Chondrocyte (in vitro differentiated cells): ENCODE results near the gene MXRA8. TPM values are rescaled to one million over a fixed set of nuclear protein-coding genes. Genes with fewer than 3 reads are reported as not detected.

ENCODE experiments used
- DNase-seq: peaks from one replicate; pipeline ENCODE4 v3.0.0; 2021; ENCODE audit warnings: mixed read lengths, low spot score
- H3K27ac Mint-ChIP-seq: one replicate; pipeline ENCODE4 v1.8.0; 2021; ENCODE audit warnings: mild to moderate bottlenecking, moderate library complexity, mixed read lengths; ENCODE audit not compliant: unreplicated experiment
- H3K27me3 Mint-ChIP-seq: 2 replicates; pipeline ENCODE4 v1.8.0; 2021; ENCODE audit warnings: low read depth, mixed read lengths
- H3K36me3 Mint-ChIP-seq: 2 replicates; pipeline ENCODE4 v1.8.0; 2021; ENCODE audit warnings: low read depth, mixed read lengths
- H3K4me1 Mint-ChIP-seq: 2 replicates; pipeline ENCODE4 v1.8.0; 2021; ENCODE audit warnings: low read depth, mild to moderate bottlenecking, mixed read lengths
- H3K4me3 Mint-ChIP-seq: one replicate; pipeline ENCODE4 v1.8.0; 2021; ENCODE audit warnings: mild to moderate bottlenecking, moderate library complexity, mixed read lengths; ENCODE audit not compliant: unreplicated experiment
- H3K9me3 Mint-ChIP-seq: 2 replicates; pipeline ENCODE4 v1.8.0; 2021; ENCODE audit warnings: low read depth, mixed read lengths
- total RNA-seq: library from RNA; stranded (reverse); gene quantifications from 3 replicates; pipeline ENCODE4 v1.2.1, GENCODE V29; 2021
- TF ChIP-seq, protein P1 (sequence below): fragments of 200-600 bp; sonication (generic); IDR thresholded peaks from 2 replicates; pipeline ENCODE4 v1.5.0; 2021; ENCODE audit warnings: antibody characterized with exemption, mild to moderate bottlenecking, moderate library complexity

Gene MXRA8
- total RNA-seq, 1 donor from 2014 or later, result 158 TPM

DNA sequence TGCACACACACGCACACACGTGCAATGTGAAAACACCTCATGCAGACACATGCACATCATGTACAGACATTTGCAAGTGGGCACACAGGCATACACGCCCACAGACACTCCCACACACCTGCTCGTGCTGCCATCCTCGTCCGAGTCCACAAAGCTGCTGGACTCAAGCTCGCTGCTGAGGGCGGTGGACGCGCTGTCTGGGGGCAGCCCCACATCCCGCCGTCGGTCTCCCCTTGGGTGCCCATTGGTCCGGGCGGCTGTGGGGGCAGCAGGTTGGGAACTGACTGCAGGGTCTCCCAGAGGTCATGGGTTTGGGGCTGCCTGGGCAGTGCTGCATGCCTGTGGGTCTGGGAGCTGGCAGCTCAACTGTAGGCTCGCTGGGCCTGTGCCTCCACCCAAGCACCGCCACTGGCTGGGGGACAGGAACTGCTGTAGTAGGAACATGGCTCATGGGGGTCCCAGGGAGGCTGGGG, 16.8 kb downstream of the MXRA8 start:
- DNase-seq, result no peak
- no peak overlapping the region for H3K4me3 Mint-ChIP-seq
- H3K36me3 Mint-ChIP-seq, result peaks cover 3% of the 10 kb centered on the region
- peaks cover 12% of the 10 kb centered on the region for H3K4me1 Mint-ChIP-seq
- TF ChIP-seq, protein P1, sequence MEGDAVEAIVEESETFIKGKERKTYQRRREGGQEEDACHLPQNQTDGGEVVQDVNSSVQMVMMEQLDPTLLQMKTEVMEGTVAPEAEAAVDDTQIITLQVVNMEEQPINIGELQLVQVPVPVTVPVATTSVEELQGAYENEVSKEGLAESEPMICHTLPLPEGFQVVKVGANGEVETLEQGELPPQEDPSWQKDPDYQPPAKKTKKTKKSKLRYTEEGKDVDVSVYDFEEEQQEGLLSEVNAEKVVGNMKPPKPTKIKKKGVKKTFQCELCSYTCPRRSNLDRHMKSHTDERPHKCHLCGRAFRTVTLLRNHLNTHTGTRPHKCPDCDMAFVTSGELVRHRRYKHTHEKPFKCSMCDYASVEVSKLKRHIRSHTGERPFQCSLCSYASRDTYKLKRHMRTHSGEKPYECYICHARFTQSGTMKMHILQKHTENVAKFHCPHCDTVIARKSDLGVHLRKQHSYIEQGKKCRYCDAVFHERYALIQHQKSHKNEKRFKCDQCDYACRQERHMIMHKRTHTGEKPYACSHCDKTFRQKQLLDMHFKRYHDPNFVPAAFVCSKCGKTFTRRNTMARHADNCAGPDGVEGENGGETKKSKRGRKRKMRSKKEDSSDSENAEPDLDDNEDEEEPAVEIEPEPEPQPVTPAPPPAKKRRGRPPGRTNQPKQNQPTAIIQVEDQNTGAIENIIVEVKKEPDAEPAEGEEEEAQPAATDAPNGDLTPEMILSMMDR, result no peak
- H3K9me3 Mint-ChIP-seq, result no peaks in the 10 kb centered on the region
- no peak overlapping the region for H3K27ac Mint-ChIP-seq
- H3K27me3 Mint-ChIP-seq, result no peaks in the 10 kb centered on the region

DNA sequence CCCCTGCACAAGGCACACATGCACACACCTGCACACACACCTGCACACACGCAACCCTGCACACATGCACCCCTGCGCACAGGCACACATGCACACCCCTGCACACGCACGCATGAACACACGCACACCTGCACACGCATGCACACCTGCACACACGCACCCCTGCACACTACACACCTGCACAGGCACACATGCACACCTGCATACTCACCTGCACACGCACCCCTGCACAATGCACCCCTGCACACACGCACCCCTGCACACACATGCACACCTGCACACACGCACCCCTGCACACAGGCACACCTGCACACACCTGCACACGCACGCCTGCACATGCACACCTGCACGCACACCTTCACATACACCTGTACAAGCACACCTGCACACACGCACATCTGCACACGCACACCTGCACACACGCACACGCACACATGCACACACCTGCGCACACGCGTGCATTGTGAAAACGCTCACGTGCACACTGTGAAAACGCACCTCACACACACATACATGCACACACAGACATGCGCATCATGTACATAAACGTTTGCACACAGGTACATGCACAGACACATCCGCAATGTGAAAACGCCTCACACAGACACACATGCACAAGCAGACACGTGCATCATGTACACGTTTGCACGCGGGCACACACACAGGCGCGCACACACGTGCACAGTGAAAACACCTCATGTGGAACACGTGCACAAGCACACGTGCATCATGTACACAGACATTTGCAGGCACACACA, 17.4 kb downstream of the MXRA8 start:
- Mint-ChIP-seq H3K27me3 (no peaks in the 10 kb centered on the region), H3K4me3 (no peak overlapping the region), H3K27ac (no peak overlapping the region)

DNA sequence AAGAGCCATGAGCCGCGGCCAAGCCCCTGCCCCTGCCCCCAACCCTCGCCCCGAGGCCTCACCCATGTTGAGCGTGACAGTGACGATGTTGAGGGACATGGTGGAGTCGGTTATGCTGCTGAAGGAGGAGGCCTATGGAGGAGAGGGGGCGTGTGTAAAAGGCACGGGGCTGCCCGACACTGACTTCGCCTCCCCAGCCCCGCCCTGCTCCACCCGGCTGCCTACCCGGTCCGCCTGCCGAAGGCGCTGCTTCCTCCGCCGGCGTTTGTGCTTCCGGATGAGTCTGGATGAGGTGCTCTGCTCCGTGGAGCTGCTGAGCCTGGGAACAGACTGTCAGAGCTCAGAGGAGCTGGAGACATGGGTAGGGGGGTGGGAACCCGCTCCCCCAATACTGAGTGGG, 18.2 kb downstream of the MXRA8 start:
- no peaks in the 10 kb centered on the region for H3K27me3 Mint-ChIP-seq

More for the DNA sequence above, 17.4 kb downstream of the MXRA8 start:
- TF ChIP-seq, protein P1, result no peak
- Mint-ChIP-seq H3K36me3 (peaks cover 3% of the 10 kb centered on the region), H3K4me1 (peaks cover 7% of the 10 kb centered on the region), H3K9me3 (no peaks in the 10 kb centered on the region)
- DNase-seq, result no peak

DNA sequence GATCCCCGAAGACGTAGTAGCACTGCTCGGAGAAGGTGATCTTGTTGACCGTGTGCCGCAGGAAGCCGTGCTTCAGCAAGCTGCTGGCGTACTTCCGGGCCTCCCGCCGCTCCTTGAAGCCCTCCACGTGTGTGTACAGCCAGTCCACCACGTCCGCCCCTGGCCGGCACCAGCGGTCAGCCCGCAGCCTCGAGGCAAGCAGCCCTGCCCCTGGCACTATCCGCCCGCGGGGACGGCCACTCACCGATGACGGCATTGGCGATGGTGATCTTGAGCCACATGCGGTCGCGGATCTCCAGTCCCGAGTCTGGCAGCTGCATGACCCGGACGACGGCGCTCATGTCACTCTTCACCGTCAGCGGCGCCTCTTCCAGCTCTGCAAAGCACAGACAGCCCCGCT, 20.1 kb downstream of the MXRA8 start:
- Mint-ChIP-seq H3K36me3 (peaks cover 3% of the 10 kb centered on the region), H3K27me3 (no peaks in the 10 kb centered on the region), H3K9me3 (no peaks in the 10 kb centered on the region), H3K4me1 (no peaks in the 10 kb centered on the region), H3K4me3 (no peak overlapping the region), H3K27ac (no peak overlapping the region)
- TF ChIP-seq, protein P1, result no peak
- no peak for DNase-seq

More for the DNA sequence above, 18.2 kb downstream of the MXRA8 start:
- Mint-ChIP-seq H3K4me3 (no peak overlapping the region), H3K4me1 (peaks cover 5% of the 10 kb centered on the region), H3K36me3 (peaks cover 3% of the 10 kb centered on the region), H3K27ac (no peak overlapping the region), H3K9me3 (no peaks in the 10 kb centered on the region)
- DNase-seq, result no peak
- TF ChIP-seq, protein P1, result no peak

DNA sequence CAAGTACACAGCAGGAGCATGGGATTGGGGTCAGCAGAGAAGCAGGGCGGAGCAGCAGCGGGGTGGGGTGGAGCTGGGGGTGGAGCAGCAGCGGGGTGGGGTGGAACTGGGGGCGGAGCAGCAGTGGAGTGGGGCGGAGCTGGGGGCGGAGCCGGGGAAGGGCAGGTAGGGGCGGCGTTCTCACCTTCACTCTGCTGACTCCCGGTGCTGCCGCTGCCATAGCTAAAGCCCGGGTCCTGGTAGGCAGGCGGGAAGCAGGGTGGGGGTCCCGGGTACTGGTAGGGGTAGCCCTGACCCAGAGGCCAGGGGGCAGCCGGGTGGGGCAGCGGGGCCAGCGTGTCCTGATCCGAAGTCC, 20.6 kb downstream of the MXRA8 start:
- Mint-ChIP-seq H3K36me3 (peaks cover 3% of the 10 kb centered on the region), H3K4me1 (no peaks in the 10 kb centered on the region), H3K27ac (no peak overlapping the region), H3K9me3 (no peaks in the 10 kb centered on the region), H3K4me3 (no peak overlapping the region), H3K27me3 (no peaks in the 10 kb centered on the region)
- TF ChIP-seq, protein P1, result no peak
- no peak for DNase-seq
